Breast epithelium (tissue), 4 donors: ENCODE results near the gene IKZF2. TPM values are rescaled to one million over a fixed set of nuclear protein-coding genes. Genes with fewer than 3 reads are reported as not detected.
A peak's percentile ranks its signal among the peaks of the same experiment; 100 is the strongest.

Experiments
- DNase-seq, 2 donors: peaks; one replicate each; pipeline ENCODE4 v3.0.0-alpha.2; 2019; ENCODE audit warnings: low spot score in 2 of 2
- H3K27ac ChIP-seq, 2 donors: fragments of 200-600 bp; sonication (generic) in 1 of 2; one replicate each; pipeline ENCODE4 v1.5.1; 2016 to 2019; ENCODE audit warnings: mild to moderate bottlenecking in 1 of 2
- H3K27me3 ChIP-seq, 2 donors: fragments of 200-600 bp; sonication (generic) in 1 of 2; one replicate each; pipeline versions ENCODE4 v1.5.1 to v1.6.0; 2017 to 2019; ENCODE audit warnings: control low read depth in 1 of 2, mild to moderate bottlenecking in 1 of 2
- H3K36me3 ChIP-seq: fragments of 200-600 bp; one replicate; pipeline ENCODE4 v1.5.1; 2019
- H3K4me1 ChIP-seq, 2 donors: fragments of 200-600 bp; sonication (generic); one replicate each; pipeline ENCODE4 v1.5.1; 2016 to 2019; ENCODE audit warnings: control low read depth in 1 of 2
- H3K4me3 ChIP-seq, 3 donors: fragments of 200-600 bp; sonication (generic); 1 replicate in 2 of 3; 2 replicates in 1 of 3; pipeline ENCODE4 v1.5.1; 2016 to 2019; ENCODE audit warnings: mild to moderate bottlenecking in 3 of 3, moderate library complexity in 2 of 3
- H3K9me3 ChIP-seq, 2 donors: fragments of 200-600 bp; sonication (generic) in 1 of 2; one replicate each; pipeline ENCODE4 v1.5.1; 2016 to 2019; ENCODE audit warnings: control low read depth in 1 of 2
- CTCF ChIP-seq, 3 donors: fragments of 450-650 bp; IDR thresholded peaks; one replicate each; pipeline ENCODE4 v1.5.1; 2016 to 2017; ENCODE audit warnings: antibody characterized with exemption in 3 of 3, mild to moderate bottlenecking in 3 of 3, moderate library complexity in 3 of 3
- POLR2A ChIP-seq: fragments of 450-650 bp; IDR thresholded peaks from one replicate; pipeline ENCODE4 v1.6.1; 2016; ENCODE audit warnings: antibody characterized with exemption, mild to moderate bottlenecking, moderate library complexity
- POLR2AphosphoS5 ChIP-seq, 3 donors: sonication (generic); formaldehyde crosslinking; IDR thresholded peaks; one replicate each; pipeline ENCODE4 v1.6.1; 2017; ENCODE audit warnings: antibody characterized with exemption in 3 of 3
- intact Hi-C: fragments of 100-400 bp; cut with DNase I; formaldehyde crosslinking; loops from one replicate; pipeline ENCODE4 v1.15.1; 2023; ENCODE audit warnings: low total_unique reads
- total RNA-seq, 3 donors: library from RNA; depleted of rRNA; stranded (reverse); fragments of >200 nt; gene quantifications; one replicate each; pipeline ENCODE4 v1.1.0, GENCODE V29; 2016

Gene IKZF2
- total RNA-seq, 3 donors from 2014 or later, result 8.0 to 34.4 (median 22.0) TPM

DNA sequence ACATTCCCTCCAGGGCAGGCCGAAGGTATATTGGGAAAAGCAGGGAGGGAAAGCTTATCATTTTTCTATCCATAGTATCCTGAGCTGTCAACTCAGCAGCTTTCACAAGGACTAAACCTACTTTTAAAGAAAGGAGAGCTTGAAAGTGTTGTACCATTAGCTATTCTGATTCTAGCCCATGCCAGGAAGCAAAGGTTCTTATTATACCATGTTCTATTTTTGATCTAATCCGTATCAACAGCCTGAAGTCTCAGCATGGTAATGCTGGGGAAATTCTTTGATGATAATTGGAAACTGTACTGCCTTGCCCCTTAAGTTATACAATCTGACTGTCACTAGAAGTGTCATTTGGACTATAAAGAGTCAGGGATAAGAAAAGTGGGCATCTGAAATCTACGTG, 193.3 kb downstream of the IKZF2 start:
- DNase-seq, result no peak
- Histone ChIP-seq H3K4me3 (no peak overlapping the region), H3K9me3 (no peaks in the 10 kb centered on the region), H3K4me1 (no peaks in the 10 kb centered on the region), H3K27me3 (no peaks in the 10 kb centered on the region), H3K36me3 (no peaks in the 10 kb centered on the region), H3K27ac (peak overlapping the region; percentile 56 to 68)
- intact Hi-C loops, result no loop called here
- TF ChIP-seq CTCF (IDR thresholded peaks at IDR 0.05) (no peak), POLR2A (no peak), POLR2AphosphoS5 (IDR thresholded peaks at IDR 0.05) (no peak)

DNA sequence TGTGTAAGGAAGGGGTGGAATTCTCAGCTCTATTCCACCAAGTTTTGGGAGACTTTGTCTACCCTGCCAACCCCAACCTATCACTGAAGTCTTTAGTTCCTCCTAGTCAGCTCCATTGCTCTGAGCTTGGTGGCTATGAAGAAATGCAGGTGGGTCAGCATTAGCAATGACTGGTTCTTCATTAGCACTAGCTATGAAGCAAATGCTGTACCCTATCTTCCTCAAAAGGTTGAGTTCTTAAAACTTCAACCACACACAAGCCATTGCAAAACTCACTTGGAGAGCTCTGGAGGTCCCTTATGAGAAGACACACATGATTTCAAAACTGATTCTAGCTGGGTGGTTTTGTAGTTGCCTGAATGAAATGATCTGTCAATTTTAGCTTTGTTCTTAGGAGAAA, 193.8 kb downstream of the IKZF2 start:
- Histone ChIP-seq H3K27ac (peak overlapping the region; percentile 61 to 68), H3K9me3 (no peaks in the 10 kb centered on the region), H3K4me1 (no peaks in the 10 kb centered on the region), H3K4me3 (no peak overlapping the region), H3K27me3 (no peaks in the 10 kb centered on the region), H3K36me3 (no peaks in the 10 kb centered on the region)
- TF ChIP-seq POLR2A (no peak), POLR2AphosphoS5 (IDR thresholded peaks at IDR 0.05) (no peak), CTCF (IDR thresholded peaks at IDR 0.05) (no peak)
- no peak for DNase-seq
- intact Hi-C loops, result no loop called here

- no peak for TF ChIP-seq CTCF (IDR thresholded peaks at IDR 0.05)
- TF ChIP-seq POLR2AphosphoS5 (IDR thresholded peaks at IDR 0.05), result peak in 1 of 3 donors; percentile 57
- peak overlapping the region; percentile 61 to 68 for H3K27ac ChIP-seq
- no peaks in the 10 kb centered on the region for H3K36me3 ChIP-seq
- intact Hi-C loops, result no loop called here
- peak in 1 of 2 donors; percentile 57 for DNase-seq
- peak overlapping the region in 2 of 3 donors; percentile 16 to 24 for H3K4me3 ChIP-seq
- no peaks in the 10 kb centered on the region for H3K9me3 ChIP-seq
- no peaks in the 10 kb centered on the region for H3K27me3 ChIP-seq
- H3K4me1 ChIP-seq, result no peaks in the 10 kb centered on the region
Measured at GRCh38 chr2:212956665-212957607, 194.5 kb downstream of the IKZF2 start.

DNA sequence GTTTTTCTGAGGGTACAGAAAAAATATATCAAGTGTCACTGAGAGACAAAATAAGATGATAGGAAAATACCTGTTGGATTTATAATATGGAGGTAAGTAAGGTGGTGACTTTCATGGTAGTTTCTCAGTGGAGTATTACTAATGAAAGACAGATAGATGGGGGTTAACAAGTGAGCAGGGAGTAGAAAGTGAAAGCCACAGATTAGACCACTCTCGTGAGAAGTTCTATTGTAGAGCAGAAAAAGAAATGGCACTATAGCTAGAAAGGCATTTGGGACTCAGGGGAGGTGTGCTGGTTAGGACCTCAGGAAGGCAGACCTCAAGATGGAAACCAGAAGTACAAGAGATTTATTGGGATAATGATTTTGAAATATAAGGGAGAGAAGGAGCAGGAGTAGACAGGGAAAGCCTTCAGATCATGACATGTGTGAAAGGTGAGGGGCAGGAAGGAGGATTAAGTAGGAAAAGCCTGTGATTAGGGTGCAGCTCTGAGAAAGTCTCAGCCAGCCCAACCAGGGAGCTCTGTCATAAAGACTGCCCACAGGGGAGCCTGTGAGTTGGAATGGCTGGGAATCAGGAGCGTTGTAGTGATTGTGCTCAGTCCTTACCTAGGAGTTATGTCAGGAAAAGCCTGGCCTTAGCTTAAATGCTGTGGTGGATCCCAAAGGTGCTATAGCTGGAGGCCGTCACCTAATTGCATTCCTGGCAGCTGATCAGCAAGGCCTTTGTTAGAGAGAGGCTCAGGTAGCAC, 198.1 kb downstream of the IKZF2 start:
- H3K4me3 ChIP-seq, result no peak overlapping the region
- H3K27me3 ChIP-seq, result no peaks in the 10 kb centered on the region
- no peak for DNase-seq
- H3K36me3 ChIP-seq, result no peaks in the 10 kb centered on the region
- no peak for TF ChIP-seq POLR2AphosphoS5 (IDR thresholded peaks at IDR 0.05)
- no peak for TF ChIP-seq POLR2A
- no peak for TF ChIP-seq CTCF (IDR thresholded peaks at IDR 0.05)
- H3K9me3 ChIP-seq, result no peaks in the 10 kb centered on the region
- H3K4me1 ChIP-seq, result no peaks in the 10 kb centered on the region
- intact Hi-C loops, result no loop called here
- H3K27ac ChIP-seq, result peak overlapping the region in 1 of 2 donors; percentile 52

GRCh38 chr2:212949786-212950185, 201.6 kb downstream of the IKZF2 start:
- no peak for DNase-seq
- H3K9me3 ChIP-seq, result no peaks in the 10 kb centered on the region
- intact Hi-C loops, result no loop called here

More at GRCh38 chr2:212949786-212950185, 201.6 kb downstream of the IKZF2 start:
- Histone ChIP-seq H3K27me3 (no peaks in the 10 kb centered on the region), H3K4me3 (no peak overlapping the region), H3K36me3 (no peaks in the 10 kb centered on the region), H3K4me1 (no peaks in the 10 kb centered on the region), H3K27ac (no peak overlapping the region)
- TF ChIP-seq POLR2A (no peak), POLR2AphosphoS5 (IDR thresholded peaks at IDR 0.05) (no peak), CTCF (IDR thresholded peaks at IDR 0.05) (no peak)
